CD4-positive, CD25-positive, alpha-beta regulatory T cell (primary cell): ENCODE measurements around the gene CFAP20DC. TPM values are rescaled to one million over a fixed set of nuclear protein-coding genes. Genes with fewer than 3 reads are reported as not detected.

Experiments
- ATAC-seq, 2 donors: fragments of 150-1000 bp; cut with Tn5 transposase; one replicate each; pipeline ENCODE4 v1.10.0; 2021; ENCODE audit warnings: low read depth in 2 of 2, moderate number of reproducible peaks in 2 of 2, moderate library complexity in 1 of 2
- DNase-seq, 3 donors: peaks; one replicate each; pipeline versions ENCODE4 v3.0.0 to v3.0.0-alpha.2; 2012 to 2022; ENCODE audit warnings: mixed read lengths in 1 of 3
- H3K27ac ChIP-seq: one replicate; pipeline ENCODE4 v1.7.0; 2013; ENCODE audit warnings: mild to moderate bottlenecking, low read length; ENCODE audit not compliant: insufficient read depth, poor library complexity, severe bottlenecking
- H3K27me3 ChIP-seq: one replicate; pipeline ENCODE4 v1.7.0; 2013; ENCODE audit warnings: low read length; ENCODE audit not compliant: control insufficient read depth, insufficient read depth
- H3K36me3 ChIP-seq: one replicate; pipeline ENCODE4 v1.7.0; 2013; ENCODE audit warnings: mild to moderate bottlenecking, low read length, moderate library complexity; ENCODE audit not compliant: control insufficient read depth, insufficient read depth
- H3K4me1 ChIP-seq: 2 replicates; pipeline ENCODE4 v1.7.0; 2013; ENCODE audit warnings: mild to moderate bottlenecking, low read length; ENCODE audit not compliant: insufficient read depth, control insufficient read depth, poor library complexity, severe bottlenecking
- H3K4me3 ChIP-seq: one replicate; pipeline ENCODE4 v1.7.0; 2013; ENCODE audit warnings: low read depth, mild to moderate bottlenecking, low read length, moderate library complexity
- H3K9me3 ChIP-seq, 2 experiments: 1 replicate in 1 of 2; 2 replicates in 1 of 2; pipeline ENCODE4 v1.7.0; 2013; ENCODE audit warnings: low read length in 2 of 2, mild to moderate bottlenecking in 1 of 2, moderate library complexity in 1 of 2; ENCODE audit not compliant: control insufficient read depth in 2 of 2
- H3K27ac Mint-ChIP-seq, 3 donors: one replicate each; pipeline ENCODE4 v1.8.0; 2020 to 2022; ENCODE audit warnings: mild to moderate bottlenecking in 3 of 3, mixed read lengths in 3 of 3, moderate library complexity in 2 of 3
- H3K27me3 Mint-ChIP-seq: one replicate; pipeline ENCODE4 v1.8.0; 2022; ENCODE audit warnings: mild to moderate bottlenecking, mixed read lengths
- H3K36me3 Mint-ChIP-seq: one replicate; pipeline ENCODE4 v1.8.0; 2020; ENCODE audit warnings: mixed read lengths
- H3K4me1 Mint-ChIP-seq, 4 donors: one replicate each; pipeline ENCODE4 v1.8.0; 2020 to 2022; ENCODE audit warnings: mixed read lengths in 4 of 4, mild to moderate bottlenecking in 1 of 4
- H3K4me3 Mint-ChIP-seq, 4 donors: one replicate each; pipeline ENCODE4 v1.8.0; 2020 to 2022; ENCODE audit warnings: mild to moderate bottlenecking in 4 of 4, mixed read lengths in 4 of 4, moderate library complexity in 3 of 4
- H3K9me3 Mint-ChIP-seq, 7 donors: one replicate each; pipeline ENCODE4 v1.8.0; 2020 to 2022; ENCODE audit warnings: mixed read lengths in 7 of 7, mild to moderate bottlenecking in 3 of 7, moderate library complexity in 2 of 7
- polyA plus RNA-seq, 4 donors: library from polyadenylated mRNA; unstranded; fragments of 300-500 nt; fragmentation: Illumina TruSeq; gene quantifications; one replicate each; pipeline ENCODE4 v1.2.3, GENCODE V29; 2021
- total RNA-seq: library from RNA; stranded (reverse); gene quantifications from one replicate; pipeline ENCODE4 v1.2.3, GENCODE V29; 2022

CFAP20DC gene
- total and polyA plus RNA-seq, 5 donors from 2014 or later: 0.10 to 0.56 (median 0.32) TPM

GRCh38 chr3:58998476-58999117, 51.2 kb downstream of the CFAP20DC start:
- no peaks in the 10 kb centered on the region for H3K36me3 Mint-ChIP-seq
- DNase-seq: peak in 1 of 3 donors; percentile 51
- no peaks in the 10 kb centered on the region for H3K4me1 ChIP-seq
- peak overlapping the region in 1 of 3 donors; percentile 4 for H3K27ac Mint-ChIP-seq
- peaks cover 4% of the 10 kb centered on the region for H3K27me3 Mint-ChIP-seq
- peaks cover 0 to 1% (median 0%) of the 10 kb centered on the region in 7 donors for H3K9me3 Mint-ChIP-seq
- H3K36me3 ChIP-seq: no peaks in the 10 kb centered on the region
- no peak overlapping the region for H3K27ac ChIP-seq
- peaks cover 0 to 4% (median 0%) of the 10 kb centered on the region in 4 donors for H3K4me1 Mint-ChIP-seq
- H3K27me3 ChIP-seq: no peaks in the 10 kb centered on the region
- H3K4me3 Mint-ChIP-seq: no peak overlapping the region
- H3K4me3 ChIP-seq: no peak overlapping the region
- ATAC-seq: peak in 1 of 2 donors; percentile 37
- no peaks in the 10 kb centered on the region for H3K9me3 ChIP-seq

- peaks cover 0 to 2% (median 0%) of the 10 kb centered on the region in 7 donors for H3K9me3 Mint-ChIP-seq
- no peak overlapping the region for H3K27ac ChIP-seq
- DNase-seq (no peak), ATAC-seq (no peak)
- H3K27me3 ChIP-seq: no peaks in the 10 kb centered on the region
- H3K4me3 ChIP-seq: no peak overlapping the region
- no peak overlapping the region for H3K27ac Mint-ChIP-seq
- peaks cover 4% of the 10 kb centered on the region for H3K27me3 Mint-ChIP-seq
- no peak overlapping the region for H3K4me3 Mint-ChIP-seq
- no peaks in the 10 kb centered on the region for H3K4me1 ChIP-seq
- H3K36me3 ChIP-seq: no peaks in the 10 kb centered on the region
- no peaks in the 10 kb centered on the region for H3K36me3 Mint-ChIP-seq
- H3K4me1 Mint-ChIP-seq: peaks cover 0 to 4% (median 0%) of the 10 kb centered on the region in 4 donors
- H3K9me3 ChIP-seq: no peaks in the 10 kb centered on the region
Measured at GRCh38 chr3:58996730-58997129, 53.1 kb downstream of the CFAP20DC start.

- no peaks in the 10 kb centered on the region for H3K36me3 ChIP-seq
- ATAC-seq: no peak
- H3K9me3 Mint-ChIP-seq: peaks cover 0 to 2% (median 0%) of the 10 kb centered on the region in 7 donors
- H3K27me3 ChIP-seq: no peaks in the 10 kb centered on the region
- no peak overlapping the region for H3K27ac ChIP-seq
- H3K27me3 Mint-ChIP-seq: peaks cover 4% of the 10 kb centered on the region
- peaks cover 0 to 4% (median 0%) of the 10 kb centered on the region in 4 donors for H3K4me1 Mint-ChIP-seq
- no peak overlapping the region for H3K27ac Mint-ChIP-seq
- no peak overlapping the region for H3K4me3 ChIP-seq
- peak overlapping the region in 1 of 4 donors; percentile 14 for H3K4me3 Mint-ChIP-seq
- peak; percentile 9 to 71 (median 41) for DNase-seq
- no peaks in the 10 kb centered on the region for H3K36me3 Mint-ChIP-seq
- no peaks in the 10 kb centered on the region for H3K9me3 ChIP-seq
- no peaks in the 10 kb centered on the region for H3K4me1 ChIP-seq
Measured at GRCh38 chr3:58994746-58995330, 55.0 kb downstream of the CFAP20DC start.

GRCh38 chr3:58993547-58993946, 56.3 kb downstream of the CFAP20DC start:
- H3K4me3 Mint-ChIP-seq: no peak overlapping the region
- H3K9me3 Mint-ChIP-seq: peaks cover 0 to 2% (median 0%) of the 10 kb centered on the region in 7 donors

GRCh38 chr3:58991623-58992022, 58.2 kb downstream of the CFAP20DC start:
- ATAC-seq (no peak), DNase-seq (no peak)
- Mint-ChIP-seq H3K9me3 (peaks cover 0 to 2% (median 0%) of the 10 kb centered on the region in 7 donors), H3K36me3 (no peaks in the 10 kb centered on the region), H3K4me3 (no peak overlapping the region), H3K4me1 (peaks cover 0 to 4% (median 0%) of the 10 kb centered on the region in 4 donors), H3K27me3 (peaks cover 3% of the 10 kb centered on the region), H3K27ac (no peak overlapping the region)
- no peak overlapping the region for H3K27ac ChIP-seq
- H3K27me3 ChIP-seq: no peaks in the 10 kb centered on the region
- H3K4me3 ChIP-seq: no peak overlapping the region
- no peaks in the 10 kb centered on the region for H3K36me3 ChIP-seq
- H3K4me1 ChIP-seq: no peaks in the 10 kb centered on the region
- H3K9me3 ChIP-seq: no peaks in the 10 kb centered on the region

More at GRCh38 chr3:58993547-58993946, 56.3 kb downstream of the CFAP20DC start:
- H3K4me1 ChIP-seq: no peaks in the 10 kb centered on the region
- no peak for ATAC-seq
- Mint-ChIP-seq H3K36me3 (no peaks in the 10 kb centered on the region), H3K27ac (no peak overlapping the region), H3K4me1 (peaks cover 0 to 4% (median 0%) of the 10 kb centered on the region in 4 donors), H3K27me3 (peaks cover 4% of the 10 kb centered on the region)
- H3K36me3 ChIP-seq: no peaks in the 10 kb centered on the region
- no peak for DNase-seq
- H3K27me3 ChIP-seq: no peaks in the 10 kb centered on the region
- no peak overlapping the region for H3K27ac ChIP-seq
- no peak overlapping the region for H3K4me3 ChIP-seq
- H3K9me3 ChIP-seq: no peaks in the 10 kb centered on the region

- H3K27me3 Mint-ChIP-seq: no peaks in the 10 kb centered on the region
- no peaks in the 10 kb centered on the region for H3K9me3 ChIP-seq
- H3K4me1 ChIP-seq: no peaks in the 10 kb centered on the region
- no peak overlapping the region for H3K27ac ChIP-seq
- H3K27ac Mint-ChIP-seq: no peak overlapping the region
- no peaks in the 10 kb centered on the region for H3K36me3 ChIP-seq
- peaks cover 0 to 2% (median 0%) of the 10 kb centered on the region in 7 donors for H3K9me3 Mint-ChIP-seq
- ATAC-seq (no peak), DNase-seq (no peak)
- H3K27me3 ChIP-seq: no peaks in the 10 kb centered on the region
- peaks cover 0 to 4% (median 0%) of the 10 kb centered on the region in 4 donors for H3K4me1 Mint-ChIP-seq
- no peak overlapping the region for H3K4me3 ChIP-seq
- H3K4me3 Mint-ChIP-seq: no peak overlapping the region
- no peaks in the 10 kb centered on the region for H3K36me3 Mint-ChIP-seq
Measured at GRCh38 chr3:58991026-58991425, 58.8 kb downstream of the CFAP20DC start.

- ATAC-seq (no peak), DNase-seq (no peak)
- Histone ChIP-seq H3K27ac (no peak overlapping the region), H3K27me3 (no peaks in the 10 kb centered on the region), H3K9me3 (no peaks in the 10 kb centered on the region), H3K36me3 (no peaks in the 10 kb centered on the region), H3K4me1 (no peaks in the 10 kb centered on the region), H3K4me3 (no peak overlapping the region)
- Mint-ChIP-seq H3K4me3 (no peak overlapping the region), H3K4me1 (peaks cover 0 to 4% (median 0%) of the 10 kb centered on the region in 4 donors), H3K27ac (no peak overlapping the region), H3K9me3 (peaks cover 0 to 3% (median 0%) of the 10 kb centered on the region in 7 donors), H3K36me3 (no peaks in the 10 kb centered on the region), H3K27me3 (no peaks in the 10 kb centered on the region)
Measured at GRCh38 chr3:58989955-58990354, 59.9 kb downstream of the CFAP20DC start.
